GM19455 (cell line): ENCODE results near the gene SBDS.

Source experiments
- ATAC-seq: cut with Tn5 transposase; IDR thresholded peaks from one replicate; pipeline ENCODE4 v1.9.1; 2021; ENCODE audit not compliant: unreplicated experiment

Gene SBDS

DNA sequence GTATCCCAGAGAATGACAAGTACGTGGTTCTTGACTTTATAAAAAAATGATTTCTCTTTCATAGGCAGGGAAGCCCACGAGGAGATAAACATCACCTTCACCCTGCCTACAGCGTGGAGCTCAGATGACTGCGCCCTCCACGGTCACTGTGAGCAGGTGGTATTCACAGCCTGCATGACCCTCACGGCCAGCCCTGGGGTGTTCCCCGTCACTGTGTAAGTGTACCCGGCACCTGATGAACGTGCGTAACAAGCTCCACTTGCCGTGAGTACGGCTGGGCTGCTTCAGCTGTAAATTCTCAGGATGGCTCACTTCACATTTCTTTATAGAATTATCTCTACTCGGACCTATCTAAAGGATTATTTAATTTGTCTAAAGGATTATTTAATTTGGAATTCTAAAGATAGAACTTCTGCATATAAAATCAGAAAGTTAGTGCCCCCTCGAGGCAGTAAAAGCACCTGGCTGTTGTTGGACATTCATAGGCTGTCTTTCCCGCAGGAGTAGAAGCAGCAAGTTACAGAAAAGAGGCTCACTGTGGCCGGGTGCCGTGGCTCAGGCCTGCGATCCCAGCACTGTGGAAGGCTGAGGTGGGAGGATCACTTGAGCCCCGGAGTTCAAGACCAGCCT lies 46.8 kb downstream of the SBDS start:
- ATAC-seq: no peak

DNA sequence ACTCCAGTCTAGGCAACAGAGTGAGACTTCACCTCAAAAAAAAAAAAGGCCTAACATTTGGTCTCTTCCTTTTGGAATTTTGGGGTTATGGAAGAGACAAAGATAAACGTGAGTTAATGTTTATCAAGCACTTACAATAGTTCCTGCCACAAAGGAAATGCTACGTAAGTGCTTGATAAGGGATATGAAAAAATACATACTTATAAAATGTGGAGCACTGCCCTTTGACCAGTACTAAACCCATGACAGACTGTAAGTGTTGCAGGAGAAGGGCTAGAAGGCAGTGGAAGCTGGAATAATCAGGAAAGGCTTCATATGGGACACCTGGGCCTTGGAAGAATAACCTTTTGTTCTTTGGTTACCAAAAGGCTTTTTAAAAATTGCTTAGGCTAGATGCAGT lies 48.8 kb downstream of the SBDS start:
- ATAC-seq: no peak

DNA sequence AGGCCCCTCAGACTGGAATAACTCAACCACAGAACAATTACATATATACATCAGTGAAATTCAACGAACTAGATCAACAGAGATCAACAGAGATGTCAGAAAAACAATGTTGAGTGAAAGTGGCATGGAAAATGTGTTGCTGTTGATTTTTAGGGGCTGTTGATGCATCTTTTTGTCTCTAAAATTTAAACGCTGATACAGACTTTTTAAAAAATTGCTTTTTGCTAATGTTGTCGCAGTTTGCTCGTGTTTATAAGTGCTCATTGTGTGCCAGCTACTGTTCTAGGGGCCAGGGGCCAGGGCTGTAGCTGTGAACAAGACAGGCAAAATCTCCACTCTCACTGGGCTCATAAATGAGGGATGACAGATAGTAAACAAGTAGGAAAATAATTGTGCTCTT lies 56.1 kb downstream of the SBDS start:
- ATAC-seq: no peak

DNA sequence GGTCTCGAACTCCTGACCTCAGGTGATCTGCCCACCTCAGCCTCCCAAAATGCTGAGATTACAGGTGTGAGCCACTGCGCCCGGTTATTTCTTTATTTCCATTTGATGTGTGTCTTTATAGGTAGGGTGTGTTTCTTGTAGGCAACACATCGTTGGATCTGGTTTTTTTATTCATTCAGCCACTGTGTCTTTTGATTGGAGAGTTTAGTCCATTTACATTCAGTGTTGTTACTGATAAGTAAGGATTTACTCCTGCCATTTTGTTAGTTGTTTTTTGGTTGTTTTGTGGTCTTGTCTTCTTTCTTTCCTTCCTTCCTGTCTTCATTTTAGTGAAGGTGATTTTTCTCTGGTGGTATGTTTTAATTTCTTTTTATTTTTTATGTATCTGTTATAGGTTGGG lies 57.4 kb downstream of the SBDS start:
- ATAC-seq: no peak
